GM19328 (cell line): ENCODE results near the gene GDNF.
A peak's percentile ranks its signal among the peaks of the same experiment; 100 is the strongest.

Source experiments
- ATAC-seq: cut with Tn5 transposase; IDR thresholded peaks from one replicate; pipeline ENCODE4 v1.9.1; 2021; ENCODE audit warnings: mild to moderate bottlenecking, moderate library complexity; ENCODE audit not compliant: unreplicated experiment

GDNF gene

GRCh38 chr5:37847978-37848425 is 8.2 kb upstream of the GDNF start:
- no peak for ATAC-seq

- ATAC-seq: no peak
Measured at GRCh38 chr5:37846786-37847310, 7.0 kb upstream of the GDNF start.

- no peak for ATAC-seq
Measured at GRCh38 chr5:37844009-37844408, 4.2 kb upstream of the GDNF start.

GRCh38 chr5:37842048-37842447 is 2.2 kb upstream of the GDNF start:
- ATAC-seq: no peak

GRCh38 chr5:37841203-37841602 is 1.4 kb upstream of the GDNF start:
- no peak for ATAC-seq

- ATAC-seq: no peak
Measured at GRCh38 chr5:37840053-37841034, 503 bp upstream of the GDNF start.

GRCh38 chr5:37838933-37839341 is 904 bp downstream of the GDNF start:
- ATAC-seq: no peak

GRCh38 chr5:37838152-37838932 is 1.5 kb downstream of the GDNF start:
- no peak for ATAC-seq

- ATAC-seq: peak; percentile 74
Measured at GRCh38 chr5:37837414-37838032, 2.3 kb downstream of the GDNF start.

GRCh38 chr5:37836592-37837413 is 3.0 kb downstream of the GDNF start:
- no peak for ATAC-seq

GRCh38 chr5:37836235-37836591 is 3.6 kb downstream of the GDNF start:
- no peak for ATAC-seq

GRCh38 chr5:37835380-37835973 is 4.4 kb downstream of the GDNF start:
- ATAC-seq: no peak

GRCh38 chr5:37834542-37835379 is 5.1 kb downstream of the GDNF start:
- no peak for ATAC-seq

GRCh38 chr5:37833990-37834389 is 5.9 kb downstream of the GDNF start:
- no peak for ATAC-seq

- no peak for ATAC-seq
Measured at GRCh38 chr5:37831821-37832534, 7.9 kb downstream of the GDNF start.

- no peak for ATAC-seq
Measured at GRCh38 chr5:37830348-37830747, 9.5 kb downstream of the GDNF start.

- no peak for ATAC-seq
Measured at GRCh38 chr5:37825334-37825915, 14.4 kb downstream of the GDNF start.
